Right lobe of liver (tissue), 4 donors: ENCODE measurements around the gene CD2AP.

Experiments
- POLR2A ChIP-seq: fragments of 450-650 bp; IDR thresholded peaks from one replicate; pipeline ENCODE4 v1.6.1; 2017; ENCODE audit warnings: antibody characterized with exemption, mild to moderate bottlenecking
- TF ChIP-seq, protein P1 (sequence below), 4 donors: fragments of 200-600 bp in 3 of 4; fragments of 450-650 bp in 1 of 4; IDR thresholded peaks; one replicate each; pipeline versions ENCODE4 v1.5.1 to v1.8.0; 2016 to 2022; ENCODE audit warnings: antibody characterized with exemption in 4 of 4, mild to moderate bottlenecking in 2 of 4
- donor health status: DM: no; HTN: no; CAD: no.
- donor health status: DM: no; HTN: no; CAD: no.
- donor health status: DM: no; HTN: yes; CAD: no.

GRCh38 chr6:47496935-47497579 lies 19.5 kb downstream of the CD2AP start:
- TF ChIP-seq, protein P1, sequence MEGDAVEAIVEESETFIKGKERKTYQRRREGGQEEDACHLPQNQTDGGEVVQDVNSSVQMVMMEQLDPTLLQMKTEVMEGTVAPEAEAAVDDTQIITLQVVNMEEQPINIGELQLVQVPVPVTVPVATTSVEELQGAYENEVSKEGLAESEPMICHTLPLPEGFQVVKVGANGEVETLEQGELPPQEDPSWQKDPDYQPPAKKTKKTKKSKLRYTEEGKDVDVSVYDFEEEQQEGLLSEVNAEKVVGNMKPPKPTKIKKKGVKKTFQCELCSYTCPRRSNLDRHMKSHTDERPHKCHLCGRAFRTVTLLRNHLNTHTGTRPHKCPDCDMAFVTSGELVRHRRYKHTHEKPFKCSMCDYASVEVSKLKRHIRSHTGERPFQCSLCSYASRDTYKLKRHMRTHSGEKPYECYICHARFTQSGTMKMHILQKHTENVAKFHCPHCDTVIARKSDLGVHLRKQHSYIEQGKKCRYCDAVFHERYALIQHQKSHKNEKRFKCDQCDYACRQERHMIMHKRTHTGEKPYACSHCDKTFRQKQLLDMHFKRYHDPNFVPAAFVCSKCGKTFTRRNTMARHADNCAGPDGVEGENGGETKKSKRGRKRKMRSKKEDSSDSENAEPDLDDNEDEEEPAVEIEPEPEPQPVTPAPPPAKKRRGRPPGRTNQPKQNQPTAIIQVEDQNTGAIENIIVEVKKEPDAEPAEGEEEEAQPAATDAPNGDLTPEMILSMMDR (IDR thresholded peaks at IDR 0.05) = no peak
- TF ChIP-seq POLR2A = no peak
